ENCODE results near the gene ABCC5. TPM values are rescaled to one million over a fixed set of nuclear protein-coding genes. Genes with fewer than 3 reads are reported as not detected.

Gene ABCC5
- total RNA-seq, 1 experiment from 2014 or later = 29.1 TPM

DNA sequence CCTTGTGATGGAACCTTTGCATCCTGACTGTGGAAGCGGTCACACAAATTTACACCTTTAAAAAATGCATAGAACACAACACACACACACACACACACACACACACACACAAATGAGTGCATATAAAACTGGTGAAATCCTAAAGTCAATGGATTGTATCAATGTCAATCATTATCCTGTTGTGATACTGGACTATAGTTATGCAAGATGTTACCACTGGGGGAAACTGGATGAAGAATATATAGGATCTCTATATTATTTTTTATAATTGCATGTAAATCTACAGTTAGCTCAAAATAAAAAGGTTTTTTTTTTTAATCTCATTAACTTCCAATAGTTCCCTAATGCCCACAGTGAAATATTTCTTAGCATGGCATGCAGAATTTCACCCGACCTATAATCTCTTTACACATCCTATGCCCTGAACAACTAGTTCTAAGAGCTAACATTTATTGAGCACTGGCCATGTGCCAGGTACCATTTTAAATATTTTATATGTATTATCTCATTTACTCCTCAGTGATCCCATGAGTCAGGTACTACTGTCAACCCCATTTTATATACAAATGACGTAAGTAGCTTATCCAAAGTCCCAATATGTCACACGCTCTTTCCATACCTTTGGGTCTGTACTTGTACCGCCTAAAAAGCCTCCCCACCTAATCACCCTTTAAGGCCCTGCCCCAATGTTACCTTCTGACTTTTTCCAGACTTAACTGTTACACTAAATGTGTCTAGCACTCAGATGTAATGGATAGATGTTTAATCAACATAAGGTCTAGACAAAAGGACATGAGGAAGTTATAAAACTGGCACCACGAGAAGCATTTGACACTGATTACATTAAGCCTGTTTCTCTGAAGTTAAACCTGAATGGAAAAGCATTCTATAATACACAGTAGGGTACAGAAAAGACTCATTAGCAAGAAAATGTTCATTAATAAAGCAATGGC lies 5.5 kb downstream of the ABCC5 start:
- H3K9me3 Mint-ChIP-seq = peaks cover 3% of the 10 kb centered on the region; the same call in 1 of the 2 replicates
- H3K4me3 Mint-ChIP-seq = no peak overlapping the region
- DNase-seq (ENCODE audit: low spot score) = no peak
- H3K27me3 Mint-ChIP-seq (ENCODE audit: low read depth) = no peaks in the 10 kb centered on the region
- CTCF ChIA-PET = no interaction called here
- TF ChIP-seq TEAD4 (CRISPR knock-in tag; IDR thresholded peaks at IDR 0.05) (no peak), ZNF219 (CRISPR knock-in tag; IDR thresholded peaks at IDR 0.05; ENCODE audit: borderline replicate concordance) (no peak), MYBL2 (CRISPR knock-in tag; IDR thresholded peaks at IDR 0.05) (no peak), EMX1 (CRISPR knock-in tag; IDR thresholded peaks at IDR 0.05) (no peak), NR3C1 (CRISPR knock-in tag; conservative IDR thresholded peaks at IDR 0.05; ENCODE audit: low read depth) (no peak), JAZF1 (CRISPR knock-in tag; IDR thresholded peaks at IDR 0.05) (no peak), NR1H2 (CRISPR knock-in tag; IDR thresholded peaks at IDR 0.05) (no peak)
- TF ChIP-seq, protein P1, sequence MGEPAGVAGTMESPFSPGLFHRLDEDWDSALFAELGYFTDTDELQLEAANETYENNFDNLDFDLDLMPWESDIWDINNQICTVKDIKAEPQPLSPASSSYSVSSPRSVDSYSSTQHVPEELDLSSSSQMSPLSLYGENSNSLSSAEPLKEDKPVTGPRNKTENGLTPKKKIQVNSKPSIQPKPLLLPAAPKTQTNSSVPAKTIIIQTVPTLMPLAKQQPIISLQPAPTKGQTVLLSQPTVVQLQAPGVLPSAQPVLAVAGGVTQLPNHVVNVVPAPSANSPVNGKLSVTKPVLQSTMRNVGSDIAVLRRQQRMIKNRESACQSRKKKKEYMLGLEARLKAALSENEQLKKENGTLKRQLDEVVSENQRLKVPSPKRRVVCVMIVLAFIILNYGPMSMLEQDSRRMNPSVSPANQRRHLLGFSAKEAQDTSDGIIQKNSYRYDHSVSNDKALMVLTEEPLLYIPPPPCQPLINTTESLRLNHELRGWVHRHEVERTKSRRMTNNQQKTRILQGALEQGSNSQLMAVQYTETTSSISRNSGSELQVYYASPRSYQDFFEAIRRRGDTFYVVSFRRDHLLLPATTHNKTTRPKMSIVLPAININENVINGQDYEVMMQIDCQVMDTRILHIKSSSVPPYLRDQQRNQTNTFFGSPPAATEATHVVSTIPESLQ (CRISPR knock-in tag; IDR thresholded peaks at IDR 0.05) = no peak
- TF ChIP-seq, protein P2, sequence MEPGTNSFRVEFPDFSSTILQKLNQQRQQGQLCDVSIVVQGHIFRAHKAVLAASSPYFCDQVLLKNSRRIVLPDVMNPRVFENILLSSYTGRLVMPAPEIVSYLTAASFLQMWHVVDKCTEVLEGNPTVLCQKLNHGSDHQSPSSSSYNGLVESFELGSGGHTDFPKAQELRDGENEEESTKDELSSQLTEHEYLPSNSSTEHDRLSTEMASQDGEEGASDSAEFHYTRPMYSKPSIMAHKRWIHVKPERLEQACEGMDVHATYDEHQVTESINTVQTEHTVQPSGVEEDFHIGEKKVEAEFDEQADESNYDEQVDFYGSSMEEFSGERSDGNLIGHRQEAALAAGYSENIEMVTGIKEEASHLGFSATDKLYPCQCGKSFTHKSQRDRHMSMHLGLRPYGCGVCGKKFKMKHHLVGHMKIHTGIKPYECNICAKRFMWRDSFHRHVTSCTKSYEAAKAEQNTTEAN (CRISPR knock-in tag; IDR thresholded peaks at IDR 0.05) = no peak
- TF ChIP-seq, protein P3, sequence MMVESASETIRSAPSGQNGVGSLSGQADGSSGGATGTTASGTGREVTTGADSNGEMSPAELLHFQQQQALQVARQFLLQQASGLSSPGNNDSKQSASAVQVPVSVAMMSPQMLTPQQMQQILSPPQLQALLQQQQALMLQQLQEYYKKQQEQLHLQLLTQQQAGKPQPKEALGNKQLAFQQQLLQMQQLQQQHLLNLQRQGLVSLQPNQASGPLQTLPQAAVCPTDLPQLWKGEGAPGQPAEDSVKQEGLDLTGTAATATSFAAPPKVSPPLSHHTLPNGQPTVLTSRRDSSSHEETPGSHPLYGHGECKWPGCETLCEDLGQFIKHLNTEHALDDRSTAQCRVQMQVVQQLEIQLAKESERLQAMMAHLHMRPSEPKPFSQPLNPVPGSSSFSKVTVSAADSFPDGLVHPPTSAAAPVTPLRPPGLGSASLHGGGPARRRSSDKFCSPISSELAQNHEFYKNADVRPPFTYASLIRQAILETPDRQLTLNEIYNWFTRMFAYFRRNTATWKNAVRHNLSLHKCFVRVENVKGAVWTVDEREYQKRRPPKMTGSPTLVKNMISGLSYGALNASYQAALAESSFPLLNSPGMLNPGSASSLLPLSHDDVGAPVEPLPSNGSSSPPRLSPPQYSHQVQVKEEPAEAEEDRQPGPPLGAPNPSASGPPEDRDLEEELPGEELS (CRISPR knock-in tag; IDR thresholded peaks at IDR 0.05) = no peak
- TF ChIP-seq, protein P4, sequence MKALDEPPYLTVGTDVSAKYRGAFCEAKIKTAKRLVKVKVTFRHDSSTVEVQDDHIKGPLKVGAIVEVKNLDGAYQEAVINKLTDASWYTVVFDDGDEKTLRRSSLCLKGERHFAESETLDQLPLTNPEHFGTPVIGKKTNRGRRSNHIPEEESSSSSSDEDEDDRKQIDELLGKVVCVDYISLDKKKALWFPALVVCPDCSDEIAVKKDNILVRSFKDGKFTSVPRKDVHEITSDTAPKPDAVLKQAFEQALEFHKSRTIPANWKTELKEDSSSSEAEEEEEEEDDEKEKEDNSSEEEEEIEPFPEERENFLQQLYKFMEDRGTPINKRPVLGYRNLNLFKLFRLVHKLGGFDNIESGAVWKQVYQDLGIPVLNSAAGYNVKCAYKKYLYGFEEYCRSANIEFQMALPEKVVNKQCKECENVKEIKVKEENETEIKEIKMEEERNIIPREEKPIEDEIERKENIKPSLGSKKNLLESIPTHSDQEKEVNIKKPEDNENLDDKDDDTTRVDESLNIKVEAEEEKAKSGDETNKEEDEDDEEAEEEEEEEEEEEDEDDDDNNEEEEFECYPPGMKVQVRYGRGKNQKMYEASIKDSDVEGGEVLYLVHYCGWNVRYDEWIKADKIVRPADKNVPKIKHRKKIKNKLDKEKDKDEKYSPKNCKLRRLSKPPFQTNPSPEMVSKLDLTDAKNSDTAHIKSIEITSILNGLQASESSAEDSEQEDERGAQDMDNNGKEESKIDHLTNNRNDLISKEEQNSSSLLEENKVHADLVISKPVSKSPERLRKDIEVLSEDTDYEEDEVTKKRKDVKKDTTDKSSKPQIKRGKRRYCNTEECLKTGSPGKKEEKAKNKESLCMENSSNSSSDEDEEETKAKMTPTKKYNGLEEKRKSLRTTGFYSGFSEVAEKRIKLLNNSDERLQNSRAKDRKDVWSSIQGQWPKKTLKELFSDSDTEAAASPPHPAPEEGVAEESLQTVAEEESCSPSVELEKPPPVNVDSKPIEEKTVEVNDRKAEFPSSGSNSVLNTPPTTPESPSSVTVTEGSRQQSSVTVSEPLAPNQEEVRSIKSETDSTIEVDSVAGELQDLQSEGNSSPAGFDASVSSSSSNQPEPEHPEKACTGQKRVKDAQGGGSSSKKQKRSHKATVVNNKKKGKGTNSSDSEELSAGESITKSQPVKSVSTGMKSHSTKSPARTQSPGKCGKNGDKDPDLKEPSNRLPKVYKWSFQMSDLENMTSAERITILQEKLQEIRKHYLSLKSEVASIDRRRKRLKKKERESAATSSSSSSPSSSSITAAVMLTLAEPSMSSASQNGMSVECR (CRISPR knock-in tag; IDR thresholded peaks at IDR 0.05; ENCODE audit: borderline replicate concordance) = no peak
- H3K4me1 Mint-ChIP-seq = peaks cover 19% of the 10 kb centered on the region
- POLR2A ChIA-PET = no interaction called here
- H3K36me3 Mint-ChIP-seq = peaks cover 33% of the 10 kb centered on the region
- no peak for ATAC-seq
- no peak overlapping the region for H3K27ac Mint-ChIP-seq

DNA sequence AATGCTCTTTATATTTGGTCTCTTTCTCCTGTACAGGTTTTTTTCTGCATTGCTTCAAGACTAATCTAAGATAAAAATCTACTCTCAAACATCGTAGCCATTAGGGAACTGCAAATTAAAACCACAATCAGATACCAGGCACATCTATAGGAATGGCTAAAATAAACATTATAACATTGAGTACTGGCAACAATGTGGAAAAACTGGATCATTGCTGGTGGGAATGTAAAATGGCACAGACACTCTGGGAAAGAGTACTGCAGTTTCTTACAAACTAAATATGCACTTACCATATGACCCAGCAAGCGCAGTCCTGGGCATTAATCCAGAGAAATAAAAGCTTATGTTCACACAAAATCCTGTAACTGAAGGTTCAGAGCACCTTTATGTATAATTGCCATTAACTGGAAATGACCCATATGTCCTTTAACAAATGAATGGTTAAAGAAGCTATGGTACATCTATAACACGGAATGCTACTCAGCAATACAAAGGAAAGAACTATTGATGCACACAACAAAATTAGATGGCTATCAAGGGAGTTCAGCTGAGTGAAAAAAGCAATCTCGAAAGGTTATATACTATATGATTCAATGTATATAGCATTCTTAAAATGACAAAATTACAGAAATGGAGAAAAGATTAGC lies 6.3 kb downstream of the ABCC5 start:
- DNase-seq (ENCODE audit: low spot score) (no peak), ATAC-seq (no peak)
- ChIA-PET CTCF (no interaction called here), POLR2A (no interaction called here)
- Mint-ChIP-seq H3K27me3 (ENCODE audit: low read depth) (no peaks in the 10 kb centered on the region), H3K9me3 (peaks cover 3% of the 10 kb centered on the region; the same call in 1 of the 2 replicates), H3K4me1 (peaks cover 16% of the 10 kb centered on the region), H3K4me3 (no peak overlapping the region), H3K36me3 (peaks cover 33% of the 10 kb centered on the region), H3K27ac (no peak overlapping the region)
- TF ChIP-seq SMAD4 (CRISPR knock-in tag; IDR thresholded peaks at IDR 0.05) = no peak
- TF ChIP-seq, protein P3 (CRISPR knock-in tag; IDR thresholded peaks at IDR 0.05) = no peak
- no peak for TF ChIP-seq ZBTB21 (CRISPR knock-in tag; IDR thresholded peaks at IDR 0.05; ENCODE audit: borderline replicate concordance)
- TF ChIP-seq, protein P2 (CRISPR knock-in tag; IDR thresholded peaks at IDR 0.05) = no peak
- TF ChIP-seq, protein P5, sequence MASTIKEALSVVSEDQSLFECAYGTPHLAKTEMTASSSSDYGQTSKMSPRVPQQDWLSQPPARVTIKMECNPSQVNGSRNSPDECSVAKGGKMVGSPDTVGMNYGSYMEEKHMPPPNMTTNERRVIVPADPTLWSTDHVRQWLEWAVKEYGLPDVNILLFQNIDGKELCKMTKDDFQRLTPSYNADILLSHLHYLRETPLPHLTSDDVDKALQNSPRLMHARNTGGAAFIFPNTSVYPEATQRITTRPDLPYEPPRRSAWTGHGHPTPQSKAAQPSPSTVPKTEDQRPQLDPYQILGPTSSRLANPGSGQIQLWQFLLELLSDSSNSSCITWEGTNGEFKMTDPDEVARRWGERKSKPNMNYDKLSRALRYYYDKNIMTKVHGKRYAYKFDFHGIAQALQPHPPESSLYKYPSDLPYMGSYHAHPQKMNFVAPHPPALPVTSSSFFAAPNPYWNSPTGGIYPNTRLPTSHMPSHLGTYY (CRISPR knock-in tag; IDR thresholded peaks at IDR 0.05) = no peak
- TF ChIP-seq JAZF1 (CRISPR knock-in tag; IDR thresholded peaks at IDR 0.05) = no peak
- TF ChIP-seq NR3C1 (CRISPR knock-in tag; conservative IDR thresholded peaks at IDR 0.05; ENCODE audit: low read depth) = no peak
- TF ChIP-seq NR2C2 (CRISPR knock-in tag; IDR thresholded peaks at IDR 0.05) = no peak

All from WTC11 (cell line).